ENCODE results near the gene YIF1A.

DNA sequence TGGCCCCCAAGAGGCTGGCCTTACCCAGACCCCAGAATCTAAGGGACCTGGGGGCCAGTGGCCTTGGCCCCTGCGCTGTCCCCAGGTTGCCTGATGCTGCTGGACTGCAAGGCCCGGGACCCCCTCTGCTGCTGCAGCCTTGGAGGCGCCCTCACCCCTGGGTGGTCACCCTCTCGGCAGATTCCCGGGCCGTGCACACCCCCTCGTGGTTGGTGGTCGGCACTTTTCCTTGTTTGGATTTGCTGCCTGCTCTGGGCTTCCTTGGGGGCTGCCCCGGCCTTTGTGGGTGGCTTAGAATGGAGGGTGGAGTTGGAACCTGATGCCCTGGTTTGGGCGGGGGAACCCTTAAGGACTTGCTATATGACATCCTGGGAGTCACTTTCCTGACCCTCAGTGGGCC, 42.0 kb upstream of the YIF1A start:
- TF ChIP-seq POLR2AphosphoS5 (IDR thresholded peaks at IDR 0.05; ENCODE audit: low read depth, low read length) = no peak
- TF ChIP-seq TAF1 (IDR thresholded peaks at IDR 0.05; ENCODE audit: borderline replicate concordance, low read depth, low read length) = no peak

All from GM12892 (cell line).